Measurements from ENCODE around the gene SERPINB4.

DNA sequence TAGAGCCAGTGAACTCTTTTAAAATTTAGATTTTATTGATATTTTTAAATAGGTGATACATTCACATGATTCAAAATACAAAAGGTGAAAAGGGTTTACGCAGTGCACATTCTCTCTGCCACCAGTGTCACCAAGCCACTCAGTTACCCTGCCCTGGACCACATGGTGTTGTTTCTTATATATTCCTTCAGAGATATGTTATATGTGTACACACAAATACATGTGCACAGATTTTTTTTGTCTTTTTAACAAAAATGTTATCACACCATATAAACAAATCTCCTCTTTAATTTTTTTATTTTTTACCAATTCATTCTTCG lies 26.2 kb downstream of the SERPINB4 start:
- no peak for TF ChIP-seq MAFG (CRISPR knock-in tag; IDR thresholded peaks at IDR 0.05)
- no peak for TF ChIP-seq ZNF121 (CRISPR knock-in tag; IDR thresholded peaks at IDR 0.05)

All from HepG2 (cell line).